Skin epidermis (tissue), 12 donors: ENCODE results near the gene NRP2.

ENCODE experiments used
- H3K27ac ChIP-seq, 21 experiments: fragments of 200-600 bp; sonication (generic) in 11 of 21; one replicate each; pipeline ENCODE4 v1.5.0; 2020; ENCODE audit warnings: mild to moderate bottlenecking in 3 of 21, inconsistent platforms in 2 of 21, moderate library complexity in 2 of 21
- H3K4me3 ChIP-seq, 7 experiments: fragments of 200-600 bp; sonication (generic) in 2 of 7; one replicate each; pipeline ENCODE4 v1.5.0; 2020; ENCODE audit warnings: inconsistent platforms in 2 of 7, mild to moderate bottlenecking in 2 of 7, moderate library complexity in 1 of 7

The NRP2 gene

GRCh38 chr2:205682239-205682970, at the start of gene NRP2:
NRP2 (plus strand) TSS chr2:205682501; CDS start chr2:205683291, 790 bp downstream.
- H3K4me3 ChIP-seq: peak within 1 kb of the TSS; percentile 55 to 75 (median 64)
- peak within 1 kb of the TSS; percentile 42 to 96 (median 83) for H3K27ac ChIP-seq

GRCh38 chr2:205633994-205634393, 48.3 kb upstream of the NRP2 start:
- H3K4me3 ChIP-seq: no peak overlapping the region
- H3K27ac ChIP-seq: no peak overlapping the region

- no peak overlapping the region for H3K27ac ChIP-seq
- no peak overlapping the region for H3K4me3 ChIP-seq
These were observed 45.6 kb upstream of the NRP2 start for GRCh38 chr2:205636549-205637319.

- no peak overlapping the region for H3K4me3 ChIP-seq
- no peak overlapping the region for H3K27ac ChIP-seq
These were observed 45.0 kb upstream of the NRP2 start for GRCh38 chr2:205637320-205637602.

GRCh38 chr2:205637779-205638503, 44.4 kb upstream of the NRP2 start:
- Histone ChIP-seq H3K27ac (no peak overlapping the region), H3K4me3 (no peak overlapping the region)

GRCh38 chr2:205640716-205641115, 41.6 kb upstream of the NRP2 start:
- no peak overlapping the region for H3K4me3 ChIP-seq
- no peak overlapping the region for H3K27ac ChIP-seq

GRCh38 chr2:205642599-205643356, 39.5 kb upstream of the NRP2 start:
- no peak overlapping the region for H3K4me3 ChIP-seq

GRCh38 chr2:205643391-205643885, 38.9 kb upstream of the NRP2 start:
- Histone ChIP-seq H3K4me3 (no peak overlapping the region), H3K27ac (no peak overlapping the region)

More at GRCh38 chr2:205642599-205643356, 39.5 kb upstream of the NRP2 start:
- H3K27ac ChIP-seq: no peak overlapping the region

- Histone ChIP-seq H3K4me3 (no peak overlapping the region), H3K27ac (no peak overlapping the region)
These were observed 38.3 kb upstream of the NRP2 start for GRCh38 chr2:205644018-205644417.

- Histone ChIP-seq H3K4me3 (no peak overlapping the region), H3K27ac (no peak overlapping the region)
These were observed 35.6 kb upstream of the NRP2 start for GRCh38 chr2:205646680-205647079.

- H3K4me3 ChIP-seq: no peak overlapping the region
- peak overlapping the region in 8 of 21 experiments; percentile 27 to 68 (median 52) for H3K27ac ChIP-seq
These were observed 31.9 kb upstream of the NRP2 start for GRCh38 chr2:205650450-205650849.

GRCh38 chr2:205650931-205651330, 31.4 kb upstream of the NRP2 start:
- Histone ChIP-seq H3K4me3 (no peak overlapping the region), H3K27ac (peak overlapping the region in 8 of 21 experiments; percentile 27 to 68 (median 52))

GRCh38 chr2:205651719-205652118, 30.6 kb upstream of the NRP2 start:
- Histone ChIP-seq H3K4me3 (no peak overlapping the region), H3K27ac (no peak overlapping the region)

GRCh38 chr2:205654878-205655605, 27.3 kb upstream of the NRP2 start:
- H3K27ac ChIP-seq: peak overlapping the region in 4 of 21 experiments; percentile 23 to 54 (median 38)
- H3K4me3 ChIP-seq: no peak overlapping the region

GRCh38 chr2:205655779-205656456, 26.4 kb upstream of the NRP2 start:
- Histone ChIP-seq H3K4me3 (no peak overlapping the region), H3K27ac (peak overlapping the region in 4 of 21 experiments; percentile 5 to 57 (median 24))

GRCh38 chr2:205656461-205656860, 25.8 kb upstream of the NRP2 start:
- Histone ChIP-seq H3K4me3 (no peak overlapping the region), H3K27ac (peak overlapping the region in 2 of 21 experiments; percentile 5 to 57)

- Histone ChIP-seq H3K27ac (peak overlapping the region in 3 of 21 experiments; percentile 5 to 57 (median 26)), H3K4me3 (no peak overlapping the region)
These were observed 25.4 kb upstream of the NRP2 start for GRCh38 chr2:205656941-205657340.

- H3K4me3 ChIP-seq: no peak overlapping the region
- H3K27ac ChIP-seq: peak overlapping the region in 1 of 21 experiments; percentile 26
These were observed 24.7 kb upstream of the NRP2 start for GRCh38 chr2:205657579-205657978.
